Measurements from ENCODE around the gene EXTL1.

EXTL1 gene

DNA sequence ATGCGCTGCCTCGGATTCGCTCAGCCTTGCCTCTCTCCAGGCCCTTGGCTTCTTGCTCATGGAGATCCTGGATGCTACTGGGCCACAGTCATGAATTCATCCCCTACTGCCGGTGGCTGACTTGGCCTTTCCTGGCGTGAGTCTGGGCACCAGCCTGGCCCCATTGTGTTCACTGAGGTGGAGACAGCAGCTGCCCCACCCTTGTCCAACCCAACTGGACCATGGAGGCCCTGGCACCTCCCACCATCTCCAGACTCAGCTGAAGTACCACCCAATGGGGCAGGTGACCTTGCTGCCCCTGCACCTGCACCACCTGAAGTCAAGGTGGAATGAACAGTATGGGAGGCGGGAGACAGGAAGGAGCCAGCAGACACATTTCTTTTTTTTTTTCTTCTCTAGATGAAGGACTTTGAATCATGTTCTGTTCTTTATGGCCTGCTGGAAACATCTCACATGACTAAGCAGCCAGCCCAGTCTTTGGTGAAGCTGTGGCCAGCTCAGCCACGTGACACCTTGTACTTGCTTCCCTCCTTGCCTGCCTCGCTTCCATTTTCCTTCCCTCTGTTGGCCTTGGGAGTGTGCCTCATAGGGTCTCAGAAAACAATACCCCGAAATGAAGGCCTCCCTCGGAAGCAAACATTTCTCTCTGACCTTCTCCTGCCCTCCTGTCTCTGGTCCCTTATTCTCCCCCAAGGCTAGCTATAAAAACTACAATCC, 28.1 kb downstream of the EXTL1 start:
- ATAC-seq (ENCODE audit: low read depth): no peak
- Histone ChIP-seq H3K9me3 (ENCODE audit: severe bottlenecking) (no peaks in the 10 kb centered on the region), H3K27me3 (ENCODE audit: insufficient read depth, poor library complexity, severe bottlenecking) (peaks cover 43% of the 10 kb centered on the region), H3K4me3 (ENCODE audit: severe bottlenecking) (no peak overlapping the region), H3K27ac (ENCODE audit: poor library complexity, severe bottlenecking) (no peak overlapping the region), H3K4me1 (ENCODE audit: insufficient read depth, poor library complexity, severe bottlenecking) (no peaks in the 10 kb centered on the region), H3K36me3 (ENCODE audit: low read depth) (no peaks in the 10 kb centered on the region)
- TF ChIP-seq, protein P1, sequence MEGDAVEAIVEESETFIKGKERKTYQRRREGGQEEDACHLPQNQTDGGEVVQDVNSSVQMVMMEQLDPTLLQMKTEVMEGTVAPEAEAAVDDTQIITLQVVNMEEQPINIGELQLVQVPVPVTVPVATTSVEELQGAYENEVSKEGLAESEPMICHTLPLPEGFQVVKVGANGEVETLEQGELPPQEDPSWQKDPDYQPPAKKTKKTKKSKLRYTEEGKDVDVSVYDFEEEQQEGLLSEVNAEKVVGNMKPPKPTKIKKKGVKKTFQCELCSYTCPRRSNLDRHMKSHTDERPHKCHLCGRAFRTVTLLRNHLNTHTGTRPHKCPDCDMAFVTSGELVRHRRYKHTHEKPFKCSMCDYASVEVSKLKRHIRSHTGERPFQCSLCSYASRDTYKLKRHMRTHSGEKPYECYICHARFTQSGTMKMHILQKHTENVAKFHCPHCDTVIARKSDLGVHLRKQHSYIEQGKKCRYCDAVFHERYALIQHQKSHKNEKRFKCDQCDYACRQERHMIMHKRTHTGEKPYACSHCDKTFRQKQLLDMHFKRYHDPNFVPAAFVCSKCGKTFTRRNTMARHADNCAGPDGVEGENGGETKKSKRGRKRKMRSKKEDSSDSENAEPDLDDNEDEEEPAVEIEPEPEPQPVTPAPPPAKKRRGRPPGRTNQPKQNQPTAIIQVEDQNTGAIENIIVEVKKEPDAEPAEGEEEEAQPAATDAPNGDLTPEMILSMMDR (IDR thresholded peaks at IDR 0.05; ENCODE audit: poor library complexity, severe bottlenecking): no peak
- DNase-seq (ENCODE audit: low spot score): no peak

DNA sequence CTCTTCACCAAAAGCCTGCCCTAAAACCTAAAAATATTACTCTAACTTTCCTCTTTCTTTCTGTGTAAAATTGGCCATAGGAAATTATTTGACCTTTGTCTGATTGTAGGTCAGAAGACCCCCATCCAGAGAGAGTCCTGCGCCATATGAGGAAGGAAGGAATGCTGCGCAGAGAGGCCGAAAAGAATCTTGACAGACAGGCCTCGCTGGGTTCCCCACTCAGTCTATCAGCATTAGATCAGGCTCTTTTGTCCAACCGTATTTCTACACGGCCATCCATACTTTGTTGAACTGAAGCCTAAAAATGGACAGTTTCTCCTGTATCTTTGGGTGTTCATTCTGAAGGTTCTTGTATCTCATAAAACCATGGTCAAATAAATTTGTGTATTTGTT, 28.7 kb downstream of the EXTL1 start:
- H3K4me3 ChIP-seq (ENCODE audit: severe bottlenecking): no peak overlapping the region
- H3K27ac ChIP-seq (ENCODE audit: poor library complexity, severe bottlenecking): no peak overlapping the region
- DNase-seq (ENCODE audit: low spot score) (no peak), ATAC-seq (ENCODE audit: low read depth) (no peak)
- no peaks in the 10 kb centered on the region for H3K36me3 ChIP-seq (ENCODE audit: low read depth)
- H3K27me3 ChIP-seq (ENCODE audit: insufficient read depth, poor library complexity, severe bottlenecking): peaks cover 38% of the 10 kb centered on the region
- H3K4me1 ChIP-seq (ENCODE audit: insufficient read depth, poor library complexity, severe bottlenecking): no peaks in the 10 kb centered on the region
- no peaks in the 10 kb centered on the region for H3K9me3 ChIP-seq (ENCODE audit: severe bottlenecking)
- TF ChIP-seq, protein P1 (IDR thresholded peaks at IDR 0.05; ENCODE audit: poor library complexity, severe bottlenecking): no peak

DNA sequence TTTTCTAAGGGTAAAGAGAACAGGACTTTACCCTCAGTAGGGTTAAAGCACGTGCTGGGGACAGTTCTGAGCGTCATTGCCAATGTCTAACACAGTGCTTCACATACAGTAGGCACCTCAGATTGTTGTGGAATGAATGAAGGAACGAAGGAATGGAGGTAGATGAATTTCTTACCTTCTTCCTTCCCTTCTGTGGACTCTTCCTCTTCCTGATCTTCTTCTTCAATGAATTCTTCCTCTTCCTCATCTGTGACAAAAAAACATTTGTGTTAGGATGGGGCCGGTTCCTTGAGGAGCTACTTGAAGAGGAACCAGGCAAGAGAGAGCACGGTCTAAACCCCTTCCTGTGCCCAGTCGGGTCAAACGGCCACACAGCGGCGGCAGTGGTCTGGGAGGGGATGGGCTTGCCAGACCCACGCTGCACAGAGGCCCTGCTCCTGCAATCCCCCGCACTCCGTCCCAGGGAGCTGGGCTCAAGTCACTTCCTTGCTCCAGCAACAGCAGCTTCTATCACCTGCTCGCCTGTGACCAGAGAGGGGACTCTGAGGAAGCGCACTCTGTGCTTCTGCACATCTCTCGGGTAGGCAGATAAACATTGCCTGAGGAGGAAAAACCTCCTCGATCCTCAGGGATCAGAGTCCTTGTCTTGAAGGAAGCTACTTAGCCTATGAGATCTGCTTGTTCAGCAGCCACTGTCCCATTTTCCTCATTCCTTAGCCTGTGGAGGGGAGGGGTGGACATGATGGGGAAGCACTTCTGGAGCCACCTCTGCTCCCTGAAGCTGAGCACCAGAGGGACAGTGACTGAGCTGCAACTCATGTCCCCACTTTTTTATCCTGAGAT, 32.4 kb downstream of the EXTL1 start:
- no peaks in the 10 kb centered on the region for H3K36me3 ChIP-seq (ENCODE audit: low read depth)
- no peak for ATAC-seq (ENCODE audit: low read depth)
- H3K4me1 ChIP-seq (ENCODE audit: insufficient read depth, poor library complexity, severe bottlenecking): no peaks in the 10 kb centered on the region
- TF ChIP-seq, protein P1 (IDR thresholded peaks at IDR 0.05; ENCODE audit: poor library complexity, severe bottlenecking): no peak
- H3K4me3 ChIP-seq (ENCODE audit: severe bottlenecking): no peak overlapping the region
- H3K27me3 ChIP-seq (ENCODE audit: insufficient read depth, poor library complexity, severe bottlenecking): peaks cover under 1% of the 10 kb centered on the region
- no peak for DNase-seq (ENCODE audit: low spot score)
- no peak overlapping the region for H3K27ac ChIP-seq (ENCODE audit: poor library complexity, severe bottlenecking)
- H3K9me3 ChIP-seq (ENCODE audit: severe bottlenecking): no peaks in the 10 kb centered on the region

DNA sequence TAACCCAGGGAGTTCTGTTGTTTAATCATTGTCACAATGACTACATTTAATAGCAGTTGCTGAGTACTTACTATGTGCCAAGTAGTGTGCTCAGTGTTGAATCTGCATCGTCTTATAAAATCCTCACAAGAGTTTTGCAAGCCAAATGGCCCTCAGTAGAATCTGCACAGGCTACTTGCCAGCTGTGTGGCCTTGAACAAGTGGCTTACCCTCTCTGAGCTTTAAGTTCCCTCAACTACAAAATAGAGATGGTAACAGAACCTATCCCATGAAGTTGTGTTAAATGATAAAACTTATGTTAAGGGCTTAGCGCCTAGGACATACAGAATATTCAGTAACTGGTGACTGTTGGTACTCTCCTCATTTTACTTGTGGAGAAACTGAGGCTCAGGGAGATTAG, 33.5 kb downstream of the EXTL1 start:
- no peak overlapping the region for H3K27ac ChIP-seq (ENCODE audit: poor library complexity, severe bottlenecking)
- TF ChIP-seq, protein P1 (IDR thresholded peaks at IDR 0.05; ENCODE audit: poor library complexity, severe bottlenecking): no peak
- H3K36me3 ChIP-seq (ENCODE audit: low read depth): no peaks in the 10 kb centered on the region
- H3K27me3 ChIP-seq (ENCODE audit: insufficient read depth, poor library complexity, severe bottlenecking): no peaks in the 10 kb centered on the region
- H3K4me1 ChIP-seq (ENCODE audit: insufficient read depth, poor library complexity, severe bottlenecking): no peaks in the 10 kb centered on the region
- no peak overlapping the region for H3K4me3 ChIP-seq (ENCODE audit: severe bottlenecking)
- no peaks in the 10 kb centered on the region for H3K9me3 ChIP-seq (ENCODE audit: severe bottlenecking)
- ATAC-seq (ENCODE audit: low read depth) (no peak), DNase-seq (ENCODE audit: low spot score) (no peak)

Measured in RWPE2 (cell line).